SK-N-DZ (cell line): ENCODE data around the gene HMGXB3.

Source experiments
- DNase-seq: peaks from one replicate; pipeline ENCODE4 v3.0.0-alpha.2; 2015; ENCODE audit warnings: low spot score

HMGXB3 gene

GRCh38 chr5:150066901-150067396 is 66.4 kb downstream of the HMGXB3 start:
- no peak for DNase-seq

- no peak for DNase-seq
These were observed 66.9 kb downstream of the HMGXB3 start for GRCh38 chr5:150067405-150067960.

- DNase-seq, result no peak
These were observed 67.5 kb downstream of the HMGXB3 start for GRCh38 chr5:150068071-150068470.

GRCh38 chr5:150068472-150068871 is 67.9 kb downstream of the HMGXB3 start:
- no peak for DNase-seq

- DNase-seq, result no peak
These were observed 68.6 kb downstream of the HMGXB3 start for GRCh38 chr5:150068961-150069645.

- no peak for DNase-seq
These were observed 69.4 kb downstream of the HMGXB3 start for GRCh38 chr5:150069672-150070627.

- DNase-seq, result no peak
These were observed 70.3 kb downstream of the HMGXB3 start for GRCh38 chr5:150070821-150071220.

- no peak for DNase-seq
These were observed 72.6 kb downstream of the HMGXB3 start for GRCh38 chr5:150073086-150073625.

GRCh38 chr5:150073677-150074076 is 73.1 kb downstream of the HMGXB3 start:
- no peak for DNase-seq

GRCh38 chr5:150075233-150075632 is 74.7 kb downstream of the HMGXB3 start:
- no peak for DNase-seq

- peak; percentile 18 for DNase-seq
These were observed 75.3 kb downstream of the HMGXB3 start for GRCh38 chr5:150075806-150076205.

- no peak for DNase-seq
These were observed 76.5 kb downstream of the HMGXB3 start for GRCh38 chr5:150077060-150077459.

GRCh38 chr5:150077996-150078801 is 77.7 kb downstream of the HMGXB3 start:
- DNase-seq, result no peak

GRCh38 chr5:150078802-150079689 is 78.5 kb downstream of the HMGXB3 start:
- no peak for DNase-seq

- DNase-seq, result no peak
These were observed 79.4 kb downstream of the HMGXB3 start for GRCh38 chr5:150079909-150080461.

GRCh38 chr5:150080696-150081435 is 80.3 kb downstream of the HMGXB3 start:
- no peak for DNase-seq

GRCh38 chr5:150081541-150082283 is 81.2 kb downstream of the HMGXB3 start:
- no peak for DNase-seq

- no peak for DNase-seq
These were observed 81.8 kb downstream of the HMGXB3 start for GRCh38 chr5:150082374-150082773.
